ENCODE data around the gene HAUS3. TPM values are rescaled to one million over a fixed set of nuclear protein-coding genes. Genes with fewer than 3 reads are reported as not detected.

HAUS3 gene
- total and polyA plus RNA-seq, 10 of the 15 experiments (the other 5 are each of a cell fraction or from before 2014, with no cell fraction given): 4.2 to 23.9 (median 12.3) TPM

- no peaks in the 10 kb centered on the region; the same call in 1 of the 2 replicates for H3K4me1 ChIP-seq (ENCODE audit: control insufficient read depth, insufficient read depth, low read length)
Measured at GRCh38 chr4:2266821-2267220, 24.9 kb upstream of the HAUS3 start.

More at GRCh38 chr4:2266821-2267220, 24.9 kb upstream of the HAUS3 start:
- FAIRE-seq: no peak
- ATAC-seq: no peak
- WGBS (ENCODE audit: insufficient coverage, insufficient replicate concordance, low lambda C conversion rate, missing lambda C conversion rate): 32% methylated on average over 5 of the region's 5 CpGs
- Histone ChIP-seq H3K4me3 (no peak overlapping the region), H2AFZ (ENCODE audit: control insufficient read depth, low read depth, low read length) (no peak overlapping the region), H3K4me2 (ENCODE audit: control insufficient read depth, insufficient read depth) (no peak overlapping the region), H3K36me3 (ENCODE audit: control insufficient read depth in 2 of 2, insufficient read depth in 2 of 2, low read length in 1 of 2) (no peaks in the 10 kb centered on the region), H3K79me2 (ENCODE audit: control insufficient read depth, insufficient read depth, low read length) (no peaks in the 10 kb centered on the region), H3K9me3 (replicated peaks; ENCODE audit: control insufficient read depth, insufficient read depth, low read length) (no peaks in the 10 kb centered on the region), H3K27me3 (replicated peaks in 1 of 2; ENCODE audit: control insufficient read depth in 2 of 2, insufficient read depth in 2 of 2, low read length in 1 of 2) (no peaks in the 10 kb centered on the region), H4K20me1 (ENCODE audit: control insufficient read depth, insufficient read depth) (no peaks in the 10 kb centered on the region), H3K27ac (ENCODE audit: control insufficient read depth, insufficient read depth) (no peak overlapping the region), H3K9ac (ENCODE audit: control insufficient read depth, insufficient read depth, low read length) (no peak overlapping the region)
- DNase-seq (ENCODE audit: low read depth, low spot score): no peak
- TF ChIP-seq, protein P1, sequence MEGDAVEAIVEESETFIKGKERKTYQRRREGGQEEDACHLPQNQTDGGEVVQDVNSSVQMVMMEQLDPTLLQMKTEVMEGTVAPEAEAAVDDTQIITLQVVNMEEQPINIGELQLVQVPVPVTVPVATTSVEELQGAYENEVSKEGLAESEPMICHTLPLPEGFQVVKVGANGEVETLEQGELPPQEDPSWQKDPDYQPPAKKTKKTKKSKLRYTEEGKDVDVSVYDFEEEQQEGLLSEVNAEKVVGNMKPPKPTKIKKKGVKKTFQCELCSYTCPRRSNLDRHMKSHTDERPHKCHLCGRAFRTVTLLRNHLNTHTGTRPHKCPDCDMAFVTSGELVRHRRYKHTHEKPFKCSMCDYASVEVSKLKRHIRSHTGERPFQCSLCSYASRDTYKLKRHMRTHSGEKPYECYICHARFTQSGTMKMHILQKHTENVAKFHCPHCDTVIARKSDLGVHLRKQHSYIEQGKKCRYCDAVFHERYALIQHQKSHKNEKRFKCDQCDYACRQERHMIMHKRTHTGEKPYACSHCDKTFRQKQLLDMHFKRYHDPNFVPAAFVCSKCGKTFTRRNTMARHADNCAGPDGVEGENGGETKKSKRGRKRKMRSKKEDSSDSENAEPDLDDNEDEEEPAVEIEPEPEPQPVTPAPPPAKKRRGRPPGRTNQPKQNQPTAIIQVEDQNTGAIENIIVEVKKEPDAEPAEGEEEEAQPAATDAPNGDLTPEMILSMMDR (IDR thresholded peaks at IDR 0.05 in 2 of 3, conservative IDR thresholded peaks at IDR 0.05 in 1 of 3; ENCODE audit: control insufficient read depth in 2 of 3, extremely low read depth in 1 of 3, insufficient read depth in 1 of 3, low read depth in 3 of 3, low read length in 3 of 3): no peak
- TF ChIP-seq, protein P2, sequence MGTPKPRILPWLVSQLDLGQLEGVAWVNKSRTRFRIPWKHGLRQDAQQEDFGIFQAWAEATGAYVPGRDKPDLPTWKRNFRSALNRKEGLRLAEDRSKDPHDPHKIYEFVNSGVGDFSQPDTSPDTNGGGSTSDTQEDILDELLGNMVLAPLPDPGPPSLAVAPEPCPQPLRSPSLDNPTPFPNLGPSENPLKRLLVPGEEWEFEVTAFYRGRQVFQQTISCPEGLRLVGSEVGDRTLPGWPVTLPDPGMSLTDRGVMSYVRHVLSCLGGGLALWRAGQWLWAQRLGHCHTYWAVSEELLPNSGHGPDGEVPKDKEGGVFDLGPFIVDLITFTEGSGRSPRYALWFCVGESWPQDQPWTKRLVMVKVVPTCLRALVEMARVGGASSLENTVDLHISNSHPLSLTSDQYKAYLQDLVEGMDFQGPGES (IDR thresholded peaks at IDR 0.05): no peak
- TF ChIP-seq NFXL1 (IDR thresholded peaks at IDR 0.05; ENCODE audit: borderline replicate concordance) (no peak), CUX1 (IDR thresholded peaks at IDR 0.05; ENCODE audit: insufficient replicate concordance, low read depth, low read length) (no peak), POU2F2 (IDR thresholded peaks at IDR 0.05; ENCODE audit: borderline replicate concordance, low read depth, low read length) (no peak), SREBF2 (IDR thresholded peaks at IDR 0.05; ENCODE audit: low read length) (no peak), SKIL (IDR thresholded peaks at IDR 0.05; ENCODE audit: low read depth, poor library complexity, severe bottlenecking) (no peak), NRF1 (conservative IDR thresholded peaks at IDR 0.05; ENCODE audit: low read depth, low read length) (no peak)
- BruUV-seq (replicated peaks): no TSS peak
- ChIA-PET SMC1A (ENCODE audit: uncharacterized antibody, unreplicated experiment) (no interaction called here), RAD21 (ENCODE audit: unreplicated experiment) (no interaction called here), POLR2A (no interaction called here), CTCF (interaction anchor here (0.7 kb wide), 1 partner anchor 173 kb away, joined by 3 read pairs; no protein-coding TSS in a partner anchor)
- intact Hi-C loops (cut with micrococcal nuclease; ENCODE audit: unreplicated experiment) (loop anchor here (10.0 kb wide), 1 partner anchor 808 kb away; the partner anchor contains the start of genes HTT and HTT-AS), in situ Hi-C loops (cut with MboI) (no loop called here)

All from GM12878 (cell line).